GM21576 (cell line): ENCODE measurements around the gene PACRG.

Source experiments
- ATAC-seq: cut with Tn5 transposase; IDR thresholded peaks from one replicate; pipeline ENCODE4 v1.9.1; 2021; ENCODE audit warnings: mild to moderate bottlenecking, moderate library complexity; ENCODE audit not compliant: unreplicated experiment

The PACRG gene

DNA sequence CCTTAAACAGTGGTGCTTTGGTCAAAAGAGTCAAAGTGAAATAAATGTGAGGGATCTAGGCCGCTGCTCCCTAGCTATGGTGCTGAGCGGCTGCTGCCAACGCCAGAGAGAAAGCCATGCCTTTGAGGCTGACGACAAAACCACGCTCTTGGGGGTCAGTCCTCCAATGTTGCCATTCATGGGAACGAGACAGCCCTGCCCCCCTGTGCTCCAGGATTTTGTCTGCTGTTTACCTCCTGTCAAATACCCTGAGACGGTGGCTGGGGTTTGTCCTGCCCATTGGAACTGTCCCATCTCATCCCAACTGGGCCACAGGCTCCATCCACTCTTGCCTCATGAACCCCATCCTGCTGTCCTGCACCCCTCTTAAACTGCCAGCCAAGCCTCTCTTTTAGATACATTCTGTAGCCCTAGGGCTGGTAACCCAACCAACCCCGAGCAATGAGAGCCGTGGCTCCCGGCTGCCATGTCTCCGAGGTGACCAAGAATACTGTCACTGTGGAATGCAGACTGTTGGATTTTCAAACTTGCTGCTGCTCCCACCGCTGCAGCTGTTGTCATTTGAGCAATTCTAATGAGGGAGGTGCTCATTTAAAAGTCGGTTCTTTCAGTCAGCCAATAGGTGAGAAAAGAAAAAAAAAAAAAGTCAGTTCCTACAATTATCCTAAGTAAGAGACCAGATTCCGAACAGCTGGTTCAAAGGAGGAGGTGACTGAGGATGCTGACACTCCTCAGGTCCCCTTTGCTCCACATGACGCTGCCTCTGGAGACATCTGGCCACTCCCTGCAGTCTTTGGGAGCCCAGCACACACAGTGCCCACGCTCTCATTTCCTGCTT is 613.7 kb downstream of the PACRG start:
- no peak for ATAC-seq

- no peak for ATAC-seq
Observed at GRCh38 chr6:163342571-163343539, 615.1 kb downstream of the PACRG start.

DNA sequence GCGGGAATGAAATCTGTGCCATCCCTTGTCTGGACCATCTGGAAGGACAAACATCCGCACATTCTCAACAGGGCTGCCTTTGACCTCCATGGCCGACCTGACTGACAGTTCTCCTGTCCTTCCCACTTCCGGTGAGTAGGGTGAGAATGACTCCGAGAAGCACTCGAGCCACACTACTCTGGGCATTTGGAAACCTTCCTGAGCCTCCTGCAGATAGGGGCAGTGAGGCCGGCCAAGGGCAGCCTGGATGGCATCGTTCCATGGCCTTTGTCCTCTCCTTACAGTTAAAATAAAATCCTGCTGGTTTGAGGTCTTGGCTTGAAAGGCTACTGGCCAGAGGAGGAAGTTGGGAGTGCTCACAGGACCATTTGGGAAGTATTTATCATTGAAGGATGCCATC is 615.8 kb downstream of the PACRG start:
- no peak for ATAC-seq

DNA sequence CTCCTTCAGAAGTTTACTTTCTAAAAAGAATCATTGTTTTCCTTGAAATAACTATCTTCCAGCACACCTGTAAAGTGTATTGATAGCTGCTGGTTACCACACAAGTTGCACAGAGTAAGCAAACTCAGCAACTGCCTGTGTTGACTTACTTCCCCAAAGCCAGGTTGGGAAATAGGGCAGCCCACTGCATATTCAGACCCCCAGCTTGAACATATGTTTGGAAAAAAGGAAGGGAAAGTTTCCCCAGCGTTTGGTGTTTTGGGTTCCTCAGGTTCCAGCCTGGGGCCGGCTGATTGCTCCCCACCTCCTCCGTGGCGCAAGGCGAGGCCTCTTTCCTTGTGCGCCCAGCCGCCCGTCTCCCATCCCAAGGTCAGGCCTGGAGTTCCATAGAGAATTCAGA is 616.6 kb downstream of the PACRG start:
- no peak for ATAC-seq

- ATAC-seq = no peak
Observed at GRCh38 chr6:163345931-163346330, 618.2 kb downstream of the PACRG start.

DNA sequence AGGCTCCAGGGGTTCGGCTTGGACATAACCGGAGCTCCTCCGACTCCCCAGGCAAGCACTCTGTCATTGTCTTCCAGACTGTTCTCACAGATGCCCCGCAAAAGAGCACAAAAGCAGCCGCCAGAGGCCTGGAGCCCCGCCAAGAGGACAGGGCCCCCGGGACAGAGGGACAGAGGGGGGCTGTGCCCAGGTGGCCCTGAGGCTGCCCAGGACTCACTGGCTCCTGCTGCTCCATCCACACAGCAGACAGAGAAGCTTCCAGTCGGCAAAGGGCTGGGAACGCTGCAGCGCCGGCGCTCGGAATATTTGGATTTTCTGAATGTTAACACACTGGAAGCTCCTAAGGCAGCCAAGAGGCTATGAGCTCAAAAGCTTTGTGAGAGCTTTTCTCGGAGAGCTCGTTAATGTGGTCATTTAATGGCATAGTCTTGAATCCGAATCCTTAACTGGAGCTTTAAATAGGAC is 618.8 kb downstream of the PACRG start:
- ATAC-seq = no peak

DNA sequence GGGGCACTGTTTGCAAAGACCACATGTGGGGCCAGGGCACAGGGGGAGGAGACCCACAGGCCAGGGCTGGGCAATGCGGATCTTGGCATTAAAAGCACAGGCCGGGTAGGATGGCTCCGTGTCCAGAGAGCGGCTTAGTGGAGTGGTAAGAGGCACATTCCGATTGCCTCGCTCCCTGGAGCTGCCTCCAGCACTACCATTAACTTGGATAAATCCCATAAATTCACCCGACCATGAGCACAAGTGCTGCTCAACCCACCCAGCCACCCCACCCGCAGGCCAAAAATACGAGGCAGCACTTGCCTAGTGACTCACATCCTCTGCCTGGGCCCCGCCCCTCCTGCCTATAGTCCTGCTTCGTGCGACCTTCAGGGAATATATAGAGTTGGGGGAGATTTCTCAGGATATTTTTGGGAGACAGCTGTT is 619.3 kb downstream of the PACRG start:
- no peak for ATAC-seq

DNA sequence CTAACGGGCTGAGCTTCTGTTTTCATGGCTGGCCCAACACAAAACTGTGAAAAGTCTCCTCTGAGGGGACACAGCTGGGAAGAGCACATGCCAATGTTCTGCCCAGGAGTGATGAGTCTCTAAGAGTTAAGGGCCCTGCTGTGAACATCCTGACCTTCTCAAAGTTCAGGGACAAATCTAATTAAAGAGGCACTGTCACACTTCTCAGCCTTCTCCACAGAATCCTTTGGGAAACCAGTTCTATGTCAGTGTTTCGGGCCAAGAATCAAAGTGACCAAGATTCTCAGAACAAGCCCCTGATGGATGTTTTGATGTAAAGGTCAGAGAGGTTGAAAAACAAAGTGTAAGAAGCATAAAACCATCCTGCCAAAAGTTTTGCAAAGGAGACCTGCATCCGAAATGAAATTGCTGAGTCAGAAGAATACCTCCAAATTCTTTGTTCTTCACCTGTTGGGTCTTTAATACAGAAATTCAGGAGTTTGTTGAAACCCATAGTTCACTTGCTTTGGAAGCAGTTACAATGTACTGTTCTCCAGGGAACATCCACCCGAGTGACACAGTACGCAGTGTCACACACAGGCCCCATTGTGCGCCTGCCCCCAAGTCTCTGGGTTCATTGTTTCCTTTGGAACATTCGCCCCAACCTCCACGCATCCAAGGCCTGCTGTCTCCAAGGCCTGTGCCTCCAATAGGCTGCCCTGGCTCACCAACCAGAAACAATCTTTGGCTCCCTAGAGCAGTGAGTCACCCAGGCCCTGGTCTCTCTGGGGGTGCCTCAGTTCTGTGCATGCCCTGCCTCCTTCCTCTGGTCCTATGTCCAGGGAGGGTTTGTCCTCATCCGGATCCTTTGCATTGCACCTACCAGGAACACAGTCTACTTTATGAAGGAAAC is 621.3 kb downstream of the PACRG start:
- ATAC-seq = no peak

GRCh38 chr6:163349696-163350095 is 621.9 kb downstream of the PACRG start:
- ATAC-seq = no peak

GRCh38 chr6:163351013-163351412 is 623.2 kb downstream of the PACRG start:
- ATAC-seq = no peak

DNA sequence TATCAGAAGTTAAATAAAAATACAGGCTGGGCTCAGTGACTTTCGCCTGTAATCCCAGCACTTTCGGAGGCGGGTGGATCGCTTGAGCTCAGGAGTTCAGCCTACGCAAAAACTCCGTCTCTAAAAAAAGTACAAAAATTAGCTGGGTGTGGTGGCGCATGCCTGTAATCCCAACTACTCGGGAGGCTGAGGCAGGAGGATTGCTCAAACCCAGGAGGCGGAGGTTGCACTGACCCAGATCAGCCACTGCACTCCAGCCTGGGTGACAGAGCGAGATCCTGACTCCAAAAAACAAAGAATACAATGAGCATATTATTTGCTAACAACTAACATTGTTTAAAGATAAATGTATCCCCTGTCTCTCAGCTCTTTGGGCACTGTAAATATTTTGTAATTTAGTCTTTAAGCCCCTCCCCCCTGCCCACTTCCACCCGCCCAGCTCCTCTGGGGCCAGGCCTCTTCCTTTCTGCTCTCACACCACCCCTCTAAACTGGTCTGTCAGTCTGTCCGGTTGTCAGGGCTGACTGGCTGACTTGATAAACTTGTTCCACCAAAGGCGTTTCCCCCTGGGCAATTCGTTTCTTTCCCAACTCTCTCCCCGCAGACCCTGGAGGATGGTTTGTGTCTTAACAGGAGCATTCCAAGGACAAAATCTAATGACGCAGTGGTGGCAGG is 624.4 kb downstream of the PACRG start:
- ATAC-seq = no peak

DNA sequence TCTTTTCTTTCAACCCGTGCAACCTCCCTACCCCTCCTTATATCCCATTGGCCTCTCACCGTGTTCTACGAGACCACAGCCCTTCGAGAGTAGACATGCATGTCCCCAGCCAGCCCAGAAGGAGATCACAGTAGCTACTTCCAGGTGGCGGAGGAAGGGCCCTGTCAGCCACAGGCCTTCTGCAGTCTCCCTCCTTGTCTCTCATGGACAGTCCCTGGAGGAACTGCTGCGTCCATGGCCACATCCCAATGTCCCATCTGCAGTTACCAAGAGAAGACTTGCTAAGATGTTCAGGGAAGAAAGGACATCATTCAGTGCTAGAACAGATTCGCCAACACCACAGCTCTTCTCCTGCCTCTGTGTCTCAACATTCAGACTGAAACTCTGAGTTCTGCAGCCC is 625.2 kb downstream of the PACRG start:
- no peak for ATAC-seq

GRCh38 chr6:163354085-163354484 is 626.3 kb downstream of the PACRG start:
- ATAC-seq = no peak

DNA sequence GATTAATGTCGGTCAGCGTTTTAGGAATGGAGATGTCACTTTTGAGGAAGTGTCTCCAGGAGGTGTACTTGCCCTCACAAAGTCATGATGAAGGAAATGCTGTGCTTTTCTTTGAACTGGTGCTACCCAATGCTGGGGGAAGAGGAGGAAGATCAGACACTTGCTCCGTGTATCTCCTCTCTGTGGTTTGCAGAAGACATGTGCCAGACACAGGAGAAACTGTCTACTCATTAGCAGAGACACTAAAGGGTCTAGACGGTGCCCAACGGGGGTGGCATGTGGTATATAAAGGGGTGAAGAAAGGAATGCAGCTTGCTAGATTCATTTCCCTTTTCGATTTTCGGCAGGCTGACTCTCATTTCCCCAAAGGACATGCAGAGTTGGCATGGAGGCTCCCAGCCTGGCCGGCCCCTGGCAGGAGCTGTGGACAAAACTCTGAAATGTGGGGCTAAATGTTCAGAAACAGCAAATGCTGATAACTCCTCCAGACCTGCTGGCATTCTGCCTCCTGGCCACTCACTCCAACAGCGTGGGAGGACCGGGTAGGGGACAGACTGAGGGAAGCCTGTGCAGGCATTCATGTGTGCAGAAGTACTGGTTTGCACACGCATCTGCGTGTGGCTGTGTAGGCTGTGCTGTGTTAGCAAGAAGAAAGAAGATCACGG is 627.1 kb downstream of the PACRG start:
- ATAC-seq = peak; percentile 80

GRCh38 chr6:163355426-163355991 is 627.7 kb downstream of the PACRG start:
- peak; percentile 30 for ATAC-seq

DNA sequence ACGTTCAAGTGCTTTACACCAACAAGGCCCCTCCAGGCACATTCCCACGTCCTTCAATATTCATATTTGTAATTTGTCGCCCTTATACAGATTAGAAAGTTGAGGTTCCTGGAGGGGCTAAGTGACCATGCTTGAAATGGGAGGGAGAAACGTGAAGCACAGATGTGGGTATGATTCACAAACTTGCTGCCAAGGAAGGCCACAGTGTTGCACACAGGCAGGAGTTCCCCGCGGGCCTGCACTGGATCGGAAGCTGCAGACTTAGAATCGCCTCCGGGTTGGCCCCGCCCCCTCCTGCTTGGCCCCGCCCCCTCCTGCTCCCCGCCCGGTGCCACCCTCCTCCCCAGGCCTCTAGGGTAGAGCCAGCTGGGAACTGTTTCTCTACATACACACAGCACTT is 628.5 kb downstream of the PACRG start:
- ATAC-seq = no peak

GRCh38 chr6:163356743-163357142 is 629.0 kb downstream of the PACRG start:
- ATAC-seq = no peak

GRCh38 chr6:163364641-163365040 is 636.9 kb downstream of the PACRG start:
- ATAC-seq = no peak
